HCT116 (cell line): ENCODE data around the gene NR1H4. TPM values are rescaled to one million over a fixed set of nuclear protein-coding genes. Genes with fewer than 3 reads are reported as not detected.
A peak's percentile ranks its signal among the peaks of the same experiment; 100 is the strongest.
"Not testable (repeated sequence)": the region's sequence is repeated elsewhere in the genome, so short reads cannot be mapped to it uniquely, and the experiment has no call there.

Experiments
- ATAC-seq: fragments of 200-7000 bp; cut with Tn5 transposase; 2 replicates; pipeline ENCODE4 v1.9.1; 2020; ENCODE audit warnings: mild to moderate bottlenecking, moderate library complexity
- BruUV-seq: library from RNA; stranded (reverse); fragments of 400-500 nt; replicated peaks from 2 replicates; lab custom pipeline; 2021; lab: Mats Ljungman, UMichigan
- CTCF ChIA-PET: fragments of 300-600 bp; sonication (Branson Sonifier 250); formaldehyde crosslinking; loops from one replicate; lab custom pipeline; 2021; ENCODE audit warnings: antibody characterized with exemption; lab: Charles Lee
- POLR2A ChIA-PET: fragments of 300-600, 350-600 bp; sonication (Branson Sonifier 250); formaldehyde crosslinking; loops from one replicate; lab custom pipeline; 2021; ENCODE audit warnings: antibody characterized with exemption; lab: Charles Lee
- RAD21 ChIA-PET, 2 experiments: fragments of 300-600 bp; sonication (Branson Sonifier 250); formaldehyde crosslinking; loops; one replicate each; lab custom pipeline; 2023; ENCODE audit warnings: low total read pairs in 2 of 2; ENCODE audit not compliant: uncharacterized antibody in 2 of 2, unreplicated experiment in 2 of 2, low non-redundant PET in 1 of 2; lab: Charles Lee
- DNase-seq: peaks from one replicate; pipeline ENCODE4 v3.0.0-alpha.2; 2010; ENCODE audit warnings: low read depth, low spot score
- H2AFZ ChIP-seq: fragments of 200-600 bp; shearing (Covaris generic), sonication (generic); 2 replicates; pipeline ENCODE4 v1.6.1; 2017; ENCODE audit warnings: low read depth, mixed run types, mixed read lengths, antibody characterized with exemption, low read length; ENCODE audit not compliant: poor library complexity, severe bottlenecking
- H3K27ac ChIP-seq: 2 replicates; pipeline ENCODE4 v1.5.1; 2012; ENCODE audit warnings: low read depth, low read length
- H3K27me3 ChIP-seq: fragments of 200-600 bp; sonication (generic); 2 replicates; pipeline ENCODE4 v1.6.1; 2016; ENCODE audit warnings: mixed run types, low read length, mixed read lengths; ENCODE audit not compliant: insufficient read depth
- H3K36me3 ChIP-seq, 2 experiments: fragments of 200-500 bp in 1 of 2; fragments of 200-600 bp in 1 of 2; sonication (Bioruptor generic) in 1 of 2; sonication (generic) in 1 of 2; 2 replicates each; pipeline versions ENCODE4 v1.5.1 to v1.6.1; 2014 to 2016; ENCODE audit warnings: low read length in 2 of 2, inconsistent platforms in 1 of 2, mixed read lengths in 1 of 2, mixed run types in 1 of 2; ENCODE audit not compliant: insufficient read depth in 2 of 2, control insufficient read depth in 1 of 2
- H3K4me1 ChIP-seq, 2 experiments: fragments of 200-600 bp in 1 of 2; sonication (generic) in 1 of 2; 2 replicates each; pipeline versions ENCODE4 v1.5.1 to v1.6.1; 2012 to 2017; ENCODE audit warnings: low read length in 2 of 2, inconsistent platforms in 1 of 2, mild to moderate bottlenecking in 1 of 2, mixed read lengths in 1 of 2, mixed run types in 1 of 2, moderate library complexity in 1 of 2; ENCODE audit not compliant: insufficient read depth in 2 of 2, control insufficient read depth in 1 of 2
- H3K4me2 ChIP-seq: fragments of 200-600 bp; sonication (generic); 2 replicates; pipeline ENCODE4 v1.6.1; 2017; ENCODE audit warnings: mixed run types, low read length, mixed read lengths
- H3K4me3 ChIP-seq, 2 experiments: fragments of 200-600 bp in 1 of 2; sonication (generic) in 1 of 2; replicated peaks in 1 of 2; 2 replicates each; pipeline ENCODE4 v1.5.1; 2011 to 2016; ENCODE audit warnings: low read length in 2 of 2, control low read depth in 1 of 2, low read depth in 1 of 2, mild to moderate bottlenecking in 1 of 2, mixed read lengths in 1 of 2, mixed run types in 1 of 2
- H3K79me2 ChIP-seq: fragments of 200-600 bp; sonication (generic); 2 replicates; pipeline ENCODE4 v1.6.1; 2017; ENCODE audit warnings: mild to moderate bottlenecking, mixed run types, low read length, moderate library complexity, mixed read lengths; ENCODE audit not compliant: insufficient read depth
- H3K9ac ChIP-seq: fragments of 200-600 bp; sonication (generic); 2 replicates; pipeline ENCODE4 v1.6.1; 2016; ENCODE audit warnings: low read length, mixed read lengths
- H3K9me2 ChIP-seq: fragments of 200-600 bp; sonication (generic), shearing (Covaris generic); 2 replicates; pipeline ENCODE4 v1.6.1; 2017; ENCODE audit warnings: mixed run types, mild to moderate bottlenecking, moderate library complexity; ENCODE audit not compliant: insufficient read depth
- H3K9me3 ChIP-seq, 2 experiments: fragments of 200-500 bp in 1 of 2; fragments of 200-600 bp in 1 of 2; sonication (Bioruptor generic) in 1 of 2; sonication (generic) in 1 of 2; 2 replicates each; pipeline ENCODE4 v1.6.1; 2014 to 2017; ENCODE audit warnings: low read length in 2 of 2, mixed read lengths in 2 of 2, inconsistent platforms in 1 of 2, low read depth in 1 of 2, mild to moderate bottlenecking in 1 of 2, mixed run types in 1 of 2, moderate library complexity in 1 of 2; ENCODE audit not compliant: control insufficient read depth in 1 of 2, insufficient read depth in 1 of 2
- H4K20me1 ChIP-seq: fragments of 200-600 bp; sonication (generic), shearing (Covaris generic); 2 replicates; pipeline ENCODE4 v1.6.1; 2017; ENCODE audit warnings: mixed run types, mild to moderate bottlenecking, moderate library complexity; ENCODE audit not compliant: insufficient read depth
- CBX3 ChIP-seq: IDR thresholded peaks from 2 replicates; pipeline ENCODE4 v1.6.1; 2012; ENCODE audit warnings: low read depth
- CTCF ChIP-seq, 3 experiments: fragments of 200-600 bp in 1 of 3; sonication (generic) in 1 of 3; IDR thresholded peaks in 2 of 3; conservative IDR thresholded peaks in 1 of 3; 2 replicates each; pipeline ENCODE4 v1.5.1; 2012 to 2017; ENCODE audit warnings: low read depth in 2 of 3, low read length in 2 of 3, antibody characterized with exemption in 1 of 3, borderline replicate concordance in 1 of 3, control low read depth in 1 of 3, mild to moderate bottlenecking in 1 of 3, mixed read lengths in 1 of 3, mixed run types in 1 of 3, moderate library complexity in 1 of 3; ENCODE audit not compliant: insufficient read depth in 1 of 3
- EZH2 ChIP-seq: fragments of 200-600 bp; sonication (generic); IDR thresholded peaks from 2 replicates; pipeline ENCODE4 v1.6.1; 2017; ENCODE audit warnings: antibody characterized with exemption, mixed run types
- EZH2phosphoT487 ChIP-seq: fragments of 200-600 bp; IDR thresholded peaks from 2 replicates; pipeline ENCODE4 v1.6.1; 2018; ENCODE audit warnings: antibody characterized with exemption, borderline replicate concordance
- FOSL1 ChIP-seq: IDR thresholded peaks from 2 replicates; pipeline ENCODE4 v1.6.1; 2012; ENCODE audit warnings: low read depth
- JUND ChIP-seq: IDR thresholded peaks from 2 replicates; pipeline ENCODE4 v1.6.1; 2012
- MAX ChIP-seq: IDR thresholded peaks from 2 replicates; pipeline ENCODE4 v1.6.1; 2012
- POLR2A ChIP-seq: IDR thresholded peaks from 2 replicates; pipeline ENCODE4 v1.7.0; 2011; ENCODE audit warnings: borderline replicate concordance; ENCODE audit not compliant: insufficient read depth, insufficient read length; ENCODE audit errors: extremely low read depth
- SRF ChIP-seq: IDR thresholded peaks from 2 replicates; pipeline ENCODE4 v1.6.1; 2012; ENCODE audit warnings: low read depth
- intact Hi-C: fragments of 100-400 bp; cut with micrococcal nuclease; formaldehyde crosslinking; loops from 2 replicates; pipeline ENCODE4 v1.10.0; 2022
- total RNA-seq: library from RNA; stranded (reverse); gene quantifications from one replicate; pipeline ENCODE4 v1.2.1, GENCODE V29; 2021; ENCODE audit not compliant: unreplicated experiment
- TF ChIP-seq, protein P1 (sequence below): IDR thresholded peaks from 2 replicates; pipeline ENCODE4 v1.6.1; 2011; ENCODE audit warnings: mild to moderate bottlenecking, low read length, moderate library complexity; ENCODE audit not compliant: insufficient replicate concordance; ENCODE audit errors: extremely low read depth

NR1H4 gene
- total RNA-seq, 1 experiment from 2014 or later: not detected

DNA sequence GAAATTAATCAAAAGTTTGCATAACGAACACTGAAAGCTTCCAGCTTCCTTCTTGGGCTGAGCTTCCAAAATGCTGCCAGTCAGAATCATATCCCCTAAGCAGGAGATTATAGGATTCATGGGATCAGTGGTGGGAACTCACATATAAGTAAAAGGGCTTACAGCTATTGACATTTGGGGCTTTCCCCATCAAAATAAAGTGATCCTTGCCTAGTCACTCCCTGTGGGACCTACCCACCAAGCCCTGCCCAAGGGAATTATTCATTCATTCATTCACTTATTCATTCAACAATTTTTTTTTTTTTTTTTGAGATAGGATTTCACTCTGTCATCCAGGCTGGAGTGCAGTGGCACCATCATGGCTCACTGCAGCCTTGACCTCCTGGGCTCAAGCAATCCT, 47.5 kb upstream of the NR1H4 start:
- ChIA-PET POLR2A (no interaction called here), CTCF (interaction anchor here (2.5 kb wide), 1 partner anchor 21 kb away, joined by 12 read pairs; no protein-coding TSS in a partner anchor)
- no peaks in the 10 kb centered on the region for H3K9me2 ChIP-seq
- no peak overlapping the region for H3K4me2 ChIP-seq
- H3K79me2 ChIP-seq: no peaks in the 10 kb centered on the region
- ATAC-seq: no peak
- intact Hi-C loops: no loop called here
- no peaks in the 10 kb centered on the region for H4K20me1 ChIP-seq
- H3K27ac ChIP-seq: no peak overlapping the region
- H3K9ac ChIP-seq: no peak overlapping the region
- BruUV-seq: no TSS peak
- H3K4me1 ChIP-seq: peaks cover 0 to 5% of the 10 kb centered on the region in 2 experiments; a peak in 1 of 4 replicates
- H3K9me3 ChIP-seq: no peaks in the 10 kb centered on the region
- H3K27me3 ChIP-seq: no peaks in the 10 kb centered on the region
- no peak overlapping the region for H2AFZ ChIP-seq
- H3K36me3 ChIP-seq: no peaks in the 10 kb centered on the region
- no peak overlapping the region for H3K4me3 ChIP-seq
- no peak for TF ChIP-seq EZH2
- no peak for TF ChIP-seq POLR2A
- no peak for TF ChIP-seq SRF
- TF ChIP-seq EZH2phosphoT487: no peak
- TF ChIP-seq, protein P1, sequence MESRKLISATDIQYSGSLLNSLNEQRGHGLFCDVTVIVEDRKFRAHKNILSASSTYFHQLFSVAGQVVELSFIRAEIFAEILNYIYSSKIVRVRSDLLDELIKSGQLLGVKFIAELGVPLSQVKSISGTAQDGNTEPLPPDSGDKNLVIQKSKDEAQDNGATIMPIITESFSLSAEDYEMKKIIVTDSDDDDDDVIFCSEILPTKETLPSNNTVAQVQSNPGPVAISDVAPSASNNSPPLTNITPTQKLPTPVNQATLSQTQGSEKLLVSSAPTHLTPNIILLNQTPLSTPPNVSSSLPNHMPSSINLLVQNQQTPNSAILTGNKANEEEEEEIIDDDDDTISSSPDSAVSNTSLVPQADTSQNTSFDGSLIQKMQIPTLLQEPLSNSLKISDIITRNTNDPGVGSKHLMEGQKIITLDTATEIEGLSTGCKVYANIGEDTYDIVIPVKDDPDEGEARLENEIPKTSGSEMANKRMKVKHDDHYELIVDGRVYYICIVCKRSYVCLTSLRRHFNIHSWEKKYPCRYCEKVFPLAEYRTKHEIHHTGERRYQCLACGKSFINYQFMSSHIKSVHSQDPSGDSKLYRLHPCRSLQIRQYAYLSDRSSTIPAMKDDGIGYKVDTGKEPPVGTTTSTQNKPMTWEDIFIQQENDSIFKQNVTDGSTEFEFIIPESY: no peak
- TF ChIP-seq, all 23 proteins: peak for 0
- RAD21 ChIA-PET: no interaction called here
- no peak for DNase-seq

GRCh38 chr12:100427078-100427477, 46.6 kb upstream of the NR1H4 start:
- Histone ChIP-seq H3K9ac (no peak overlapping the region), H3K9me2 (no peaks in the 10 kb centered on the region), H3K36me3 (no peaks in the 10 kb centered on the region), H3K4me1 (peaks cover 0 to 5% of the 10 kb centered on the region in 2 experiments; a peak in 1 of 4 replicates), H3K79me2 (no peaks in the 10 kb centered on the region), H3K9me3 (no peaks in the 10 kb centered on the region), H3K4me3 (no peak overlapping the region), H4K20me1 (no peaks in the 10 kb centered on the region), H2AFZ (no peak overlapping the region), H3K4me2 (peak overlapping the region; percentile 4; the same call in 1 of the 2 replicates), H3K27ac (no peak overlapping the region), H3K27me3 (no peaks in the 10 kb centered on the region)
- BruUV-seq: no TSS peak
- DNase-seq: peak; percentile 23
- ATAC-seq: peak; percentile 65
- ChIA-PET POLR2A (no interaction called here), RAD21 (no interaction called here), CTCF (interaction anchor here (2.5 kb wide), 1 partner anchor 22 kb away, joined by 12 read pairs; no protein-coding TSS in a partner anchor)
- TF ChIP-seq FOSL1 (peak; percentile 58), CTCF (IDR thresholded peaks at IDR 0.05 in 2 of 3, conservative IDR thresholded peaks at IDR 0.05 in 1 of 3; ENCODE audit: borderline replicate concordance in 1 of 3, insufficient read depth in 1 of 3, low read depth in 2 of 3, low read length in 2 of 3) (no peak), CBX3 (0 out of 2 replicates have a peak, but pooled peaks have one; percentile 29), JUND (peak; percentile 57), MAX (no peak), SRF (no peak)
- intact Hi-C loops: no loop called here

DNA sequence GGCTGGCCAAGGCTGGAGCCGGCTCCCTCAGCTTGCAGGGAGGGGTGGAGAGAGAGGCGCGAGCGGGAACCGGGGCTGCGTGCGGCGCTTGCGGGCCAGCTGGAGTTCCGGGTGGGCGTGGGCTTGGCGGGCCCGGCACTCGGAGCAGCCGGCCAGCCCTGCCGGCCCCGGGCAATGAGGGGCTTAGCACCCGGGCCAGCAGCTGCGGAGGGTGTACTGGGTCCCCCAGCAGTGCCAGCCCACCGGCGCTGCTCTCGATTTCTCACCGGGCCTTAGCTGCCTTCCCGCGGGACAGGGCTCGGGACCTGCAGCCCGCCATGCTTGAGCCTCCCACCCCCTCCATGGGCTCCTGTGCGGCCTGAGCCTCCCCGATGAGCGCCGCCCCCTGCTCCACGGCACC, 43.4 kb upstream of the NR1H4 start:
- H3K9ac ChIP-seq, H3K36me3 ChIP-seq, H3K4me3 ChIP-seq, intact Hi-C loops, DNase-seq, H3K9me3 ChIP-seq, H3K27me3 ChIP-seq, H3K27ac ChIP-seq, POLR2A ChIA-PET, RAD21 ChIA-PET, H3K79me2 ChIP-seq, BruUV-seq, H2AFZ ChIP-seq, H3K4me2 ChIP-seq, H3K9me2 ChIP-seq, ATAC-seq, H4K20me1 ChIP-seq, H3K4me1 ChIP-seq: not testable (repeated sequence)
- CTCF ChIA-PET: interaction anchor here (1.8 kb wide), 1 partner anchor 26 kb away, joined by 5 read pairs; no protein-coding TSS in a partner anchor
